K562 (cell line): ENCODE results near the gene DDIT3. TPM values are rescaled to one million over a fixed set of nuclear protein-coding genes. Genes with fewer than 3 reads are reported as not detected.

Source experiments
- AFF4 ChIP-seq: sonication (generic); formaldehyde crosslinking; IDR thresholded peaks from 2 replicates; pipeline ENCODE4 v1.8.0; 2023; ENCODE audit warnings: mild to moderate bottlenecking, missing genetic modification reagents
- E2F4 ChIP-seq: sonication (generic); formaldehyde crosslinking; IDR thresholded peaks from 2 replicates; pipeline ENCODE4 v1.8.0; 2022; ENCODE audit warnings: mild to moderate bottlenecking, low read depth, missing genetic modification reagents
- IFI16 ChIP-seq: fragments of 250-450 bp; sonication (Bioruptor Pico); IDR thresholded peaks from 2 replicates; pipeline ENCODE4 v2.1.2; 2022; ENCODE audit warnings: mild to moderate bottlenecking, inconsistent platforms
- KDM1A ChIP-seq, 2 experiments: fragments of 450-650 bp; IDR thresholded peaks; 2 replicates each; pipeline ENCODE4 v1.6.1; 2016; ENCODE audit warnings: mild to moderate bottlenecking in 2 of 2
- POLR2AphosphoS2 ChIP-seq: IDR thresholded peaks from 2 replicates; pipeline ENCODE4 v1.6.1; 2012; ENCODE audit warnings: low read length, improper control_type of control experiment
- POLR2B ChIP-seq: fragments of 450-650 bp; IDR thresholded peaks from 2 replicates; pipeline ENCODE4 v1.6.1; 2018; ENCODE audit warnings: low read depth; ENCODE audit not compliant: partially characterized antibody
- SRSF9 ChIP-seq: fragments of 200-400 bp; formaldehyde crosslinking; IDR thresholded peaks from 2 replicates; pipeline ENCODE4 v1.6.1; 2017; ENCODE audit warnings: low read depth, low read length, borderline replicate concordance
- polyA plus RNA-seq, 8 experiments: library from polyadenylated mRNA; depleted of rRNA in 4 of 8; stranded (reverse) in 5 of 8; unstranded in 3 of 8; fragments of >200 nt; fragmentation: Nextera tagmentation in 2 of 8; fragmentation: Illumina TruSeq in 1 of 8; extraction: Ambion mirVana in 2 of 8; extraction: Trizol in 1 of 8; gene quantifications; 2 replicates each; pipeline versions ENCODE4 v1.2.1 to v1.2.3, GENCODE V29; 2011 to 2014; ENCODE audit warnings: inconsistent platforms in 1 of 8, missing spikeins in 1 of 8
- total RNA-seq, 7 experiments: library from RNA; depleted of rRNA in 6 of 7; stranded (reverse); fragments of >200 nt in 6 of 7; fragmentation: Illumina TruSeq in 2 of 7; extraction: Trizol in 2 of 7; gene quantifications; 2 replicates each; pipeline versions ENCODE4 v1.2.1 to v1.2.3, GENCODE V29; 2011 to 2021; ENCODE audit warnings: low replicate concordance in 1 of 7

DDIT3 gene
- total and polyA plus RNA-seq, 9 of the 15 experiments (the other 6 are each of a cell fraction or from before 2014, with no cell fraction given) = 59.1 to 272 (median 89.9) TPM

- 0 out of 2 replicates have a peak, but pooled peaks have one; percentile 27 for TF ChIP-seq AFF4
- TF ChIP-seq E2F4 (CRISPR knock-in tag) = no peak
- TF ChIP-seq IFI16 = no peak
- peak; percentile 20 for TF ChIP-seq POLR2B
- no peak for TF ChIP-seq SRSF9
- no peak for TF ChIP-seq KDM1A (IDR thresholded peaks at IDR 0.05)
- peak; percentile 70; the same call in 1 of the 2 replicates for TF ChIP-seq POLR2AphosphoS2
Measured at GRCh38 chr12:57512665-57513064, 7.6 kb downstream of the DDIT3 start (continued).
